ENCODE data around the gene BCKDK. TPM values are rescaled to one million over a fixed set of nuclear protein-coding genes. Genes with fewer than 3 reads are reported as not detected.
"Not testable (repeated sequence)": the region's sequence is repeated elsewhere in the genome, so short reads cannot be mapped to it uniquely, and the experiment has no call there.

BCKDK gene
- polyA plus RNA-seq, 10 donors: 19.7 to 29.9 (median 25.3) TPM

DNA sequence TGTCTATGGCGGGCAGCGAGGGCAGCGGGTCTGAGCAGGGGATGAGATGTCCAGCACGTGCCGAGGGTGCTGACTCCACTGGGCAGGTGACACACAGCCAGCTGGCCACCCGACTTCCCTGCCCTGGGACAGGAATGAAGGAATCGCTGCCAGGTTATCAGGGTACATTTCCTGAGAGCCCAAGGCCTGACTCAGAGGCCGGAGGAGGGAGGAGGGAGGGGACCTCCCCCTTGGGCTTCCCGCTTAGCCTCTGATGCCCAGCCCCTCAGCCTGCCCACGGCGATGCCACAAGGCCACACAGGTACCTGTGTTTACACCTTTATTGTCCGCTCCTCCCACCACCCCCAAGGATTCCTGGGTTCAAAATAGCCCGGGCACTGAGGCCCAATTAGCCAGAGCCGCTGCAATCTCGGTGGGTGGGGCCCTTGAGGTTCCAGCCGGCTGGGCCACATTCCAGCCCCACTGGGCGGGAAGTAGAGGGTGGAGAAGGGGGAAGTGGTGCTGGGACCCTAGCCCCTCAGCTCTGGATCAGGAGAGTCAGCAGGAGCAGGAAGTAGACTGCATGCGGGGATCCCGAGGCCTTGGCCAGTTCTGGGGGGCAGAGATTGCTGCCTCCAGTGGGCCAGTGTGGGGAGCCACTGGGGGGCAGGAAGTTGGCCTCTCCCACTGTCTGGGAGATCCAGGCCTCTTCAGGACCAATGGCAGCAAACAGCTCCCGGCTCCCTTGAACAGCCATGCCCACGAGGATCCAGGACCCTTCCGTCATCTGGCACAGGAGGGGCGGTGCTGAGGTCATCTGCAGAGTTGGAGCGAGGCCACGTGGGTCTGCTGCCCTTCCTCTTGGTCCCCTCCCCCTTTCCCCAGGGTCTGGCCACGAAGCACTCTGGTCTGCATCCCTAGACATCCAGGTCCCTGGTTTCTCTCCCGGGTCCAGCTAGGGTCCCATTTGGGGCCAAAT lies 30.7 kb downstream of the BCKDK start:
- no peak for DNase-seq

DNA sequence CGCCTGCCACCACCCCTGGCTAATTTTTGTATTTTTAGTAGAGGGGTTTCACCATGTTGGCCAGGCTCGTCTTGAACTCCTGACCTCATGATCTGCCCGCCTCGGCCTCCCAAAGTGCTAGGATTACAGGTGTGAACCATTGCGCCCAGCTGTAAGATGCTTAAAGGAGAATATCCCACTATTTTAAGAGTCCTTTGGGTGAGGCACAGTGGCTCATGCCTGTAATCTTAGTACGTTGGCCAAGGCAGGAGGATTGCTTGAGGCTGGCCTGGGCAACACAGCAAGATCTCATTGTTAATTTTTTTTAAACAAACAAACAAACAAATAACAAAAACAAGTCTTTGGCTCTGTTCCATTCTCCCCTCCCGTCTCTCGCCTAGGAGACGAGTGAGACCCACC lies 32.9 kb downstream of the BCKDK start:
- not testable (repeated sequence) for DNase-seq

DNA sequence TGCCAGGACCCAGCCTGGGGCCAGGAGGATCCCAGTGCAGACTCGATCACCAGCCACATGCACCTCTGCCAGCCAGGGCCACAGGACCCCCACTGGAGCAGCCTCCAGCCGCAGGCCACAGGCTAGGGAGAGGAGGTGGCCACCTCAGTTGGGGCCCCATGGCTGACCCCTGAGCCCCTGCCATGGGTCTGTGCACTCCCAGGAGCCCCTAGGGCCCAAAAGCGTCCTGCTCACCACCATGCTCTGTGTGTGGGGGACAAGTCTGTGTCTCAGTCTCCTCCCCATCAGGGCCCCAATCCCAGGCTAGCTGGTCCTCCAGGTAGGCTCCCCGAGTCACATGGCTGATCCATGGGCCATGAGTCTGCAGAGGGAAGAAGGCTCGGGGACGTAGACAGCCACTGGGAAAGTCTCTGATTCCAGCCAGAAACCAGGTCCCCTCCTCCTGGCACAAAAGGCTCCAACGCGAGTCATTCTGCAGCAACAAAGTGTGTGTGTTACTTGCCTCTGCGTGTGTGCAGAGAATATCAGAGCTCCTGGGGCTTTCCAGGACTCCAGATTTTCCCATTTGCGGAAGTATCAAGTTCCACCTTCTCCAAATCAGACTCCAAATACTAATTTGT lies 33.4 kb downstream of the BCKDK start:
- no peak for DNase-seq

DNA sequence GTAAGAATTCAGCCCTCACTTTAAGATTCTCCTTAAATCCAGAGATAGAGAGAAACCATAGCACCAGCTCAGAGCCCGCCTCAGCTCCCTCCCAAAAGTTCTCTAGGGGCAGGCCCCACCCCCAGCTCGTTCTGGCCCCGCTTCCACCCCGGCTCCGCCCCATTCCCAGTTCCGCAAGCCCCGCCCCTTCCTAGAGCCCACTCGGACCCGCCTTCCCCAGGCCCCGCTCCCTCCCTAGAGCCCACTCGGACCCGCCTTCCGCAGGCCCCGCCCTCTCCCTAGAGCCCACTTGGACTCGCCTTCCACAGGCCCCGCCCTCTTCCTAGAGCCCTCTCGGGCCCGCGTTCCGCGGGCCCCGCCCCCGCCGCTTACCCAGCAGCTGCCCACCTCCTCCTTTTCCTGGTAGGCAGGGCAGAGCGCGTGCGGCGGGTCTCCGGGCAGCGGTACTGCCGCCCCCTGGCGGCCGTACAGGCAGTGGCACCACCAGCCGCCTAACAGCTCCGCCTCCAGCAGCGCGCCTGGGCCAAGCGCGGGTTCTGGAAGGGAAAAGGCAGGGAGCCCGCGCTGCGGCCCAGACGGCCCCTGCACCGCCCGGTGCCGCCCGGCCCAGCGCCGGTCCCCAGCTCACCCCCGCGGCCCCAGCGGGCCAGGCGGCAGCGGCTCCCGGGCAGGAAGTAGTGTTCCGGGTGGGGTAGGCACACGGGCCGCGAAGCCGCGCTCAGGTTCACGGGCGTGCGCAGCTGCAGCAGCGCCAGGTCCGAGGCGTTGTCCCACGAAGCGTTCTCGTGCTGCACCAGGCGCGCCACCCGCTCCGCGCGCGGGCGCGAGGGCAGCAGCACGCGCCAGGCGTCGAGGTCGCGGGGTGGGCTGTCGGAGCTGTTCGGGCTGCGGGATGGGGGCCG lies 34.2 kb downstream of the BCKDK start:
- peak; percentile 98 to 99 (median 99) for DNase-seq

GRCh38 chr16:31143011-31143693 lies 35.0 kb downstream of the BCKDK start:
- DNase-seq: no peak

DNA sequence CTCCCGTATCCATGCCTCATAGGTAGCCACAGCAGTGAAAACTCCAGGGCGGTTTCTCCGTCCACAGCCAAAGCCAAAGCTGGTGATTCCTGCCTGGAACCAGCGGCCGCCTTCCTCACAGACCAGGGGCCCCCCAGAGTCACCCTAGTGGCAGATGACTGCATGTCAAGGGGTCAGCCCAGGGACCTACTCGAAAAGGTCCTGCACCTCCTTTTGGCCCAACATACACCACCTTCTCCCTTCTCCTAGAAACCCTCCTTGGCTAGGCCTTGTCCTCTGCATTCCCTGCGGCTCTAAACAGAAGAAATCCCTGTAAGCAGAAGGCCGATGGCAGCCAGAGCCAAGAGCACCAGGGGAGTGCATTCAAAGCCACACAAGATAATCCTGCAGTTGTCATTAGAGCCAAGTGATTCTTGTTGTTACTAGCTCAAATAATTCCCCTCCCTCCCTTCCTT lies 35.5 kb downstream of the BCKDK start:
- no peak for DNase-seq

GRCh38 chr16:31144418-31144817 lies 36.2 kb downstream of the BCKDK start:
- not testable (repeated sequence) for DNase-seq

DNA sequence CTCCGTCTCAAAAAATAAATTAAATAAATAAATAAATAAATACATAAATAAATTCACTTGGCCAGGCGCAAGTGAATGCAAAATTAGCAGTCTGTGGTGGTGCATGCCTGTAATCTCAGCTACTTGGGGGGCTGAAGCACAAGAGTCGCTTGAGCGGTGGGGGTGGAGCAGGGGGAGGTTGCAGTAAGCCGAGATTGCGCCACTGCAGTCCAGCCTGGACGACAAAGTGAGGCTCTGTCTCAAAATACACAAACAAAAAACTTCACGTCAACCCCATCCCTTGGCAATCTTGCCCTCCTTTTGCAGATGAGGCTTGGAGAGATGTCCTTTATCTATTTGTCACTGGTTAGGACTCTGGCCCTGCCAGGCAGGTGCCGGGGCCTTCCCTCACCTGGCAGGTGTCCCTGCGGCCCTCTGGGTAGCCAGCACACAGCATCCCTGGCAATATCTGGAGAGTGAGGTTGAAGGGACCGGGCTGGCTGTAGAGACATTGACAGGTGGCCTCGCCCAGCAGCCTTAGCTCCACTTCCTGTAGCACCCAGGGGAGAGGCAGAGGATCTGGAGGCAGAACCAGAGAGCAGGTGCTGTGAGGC lies 37.3 kb downstream of the BCKDK start:
- DNase-seq: no peak

DNA sequence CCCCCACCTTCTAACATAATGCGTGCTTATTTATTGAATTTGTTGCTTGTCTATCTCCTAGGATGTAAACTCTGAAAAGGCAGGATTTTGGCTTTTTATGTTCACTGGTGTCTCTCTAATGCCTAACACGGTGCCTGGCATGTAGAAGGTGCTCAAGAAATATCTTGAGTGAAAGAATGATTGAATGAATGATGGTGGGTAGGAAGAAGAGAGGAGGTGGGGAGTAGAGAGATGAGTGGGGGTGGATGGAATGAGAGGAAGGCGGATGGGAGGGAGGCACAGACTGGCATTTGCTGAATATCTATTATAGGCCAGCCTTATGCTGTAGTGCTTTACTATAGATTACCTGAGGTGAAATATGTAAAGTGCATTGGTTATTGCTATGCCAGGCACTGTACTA lies 39.4 kb downstream of the BCKDK start:
- no peak for DNase-seq

DNA sequence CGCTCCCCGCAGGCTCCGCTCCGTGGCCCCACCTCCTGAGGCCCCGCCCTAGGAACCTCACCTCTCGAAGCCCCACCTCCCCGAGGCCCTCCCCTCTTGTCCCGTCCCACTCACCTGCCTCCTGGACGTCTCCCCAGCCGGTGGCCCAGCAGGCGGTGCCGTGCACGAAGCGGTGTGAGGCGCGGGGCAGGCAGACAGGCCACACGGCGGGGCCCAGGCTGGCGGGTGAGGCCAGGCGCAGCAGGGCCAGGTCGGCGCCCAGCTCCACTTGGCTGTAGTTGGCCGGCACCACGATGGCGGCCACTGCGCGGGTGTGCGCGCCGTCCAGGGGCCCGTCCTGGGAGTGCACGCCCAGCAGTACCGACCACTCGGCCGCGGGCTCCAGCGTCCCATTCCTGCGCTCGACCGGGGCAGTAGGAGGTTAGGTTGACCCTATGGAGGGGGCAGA lies 40.1 kb downstream of the BCKDK start:
- no peak for DNase-seq

DNA sequence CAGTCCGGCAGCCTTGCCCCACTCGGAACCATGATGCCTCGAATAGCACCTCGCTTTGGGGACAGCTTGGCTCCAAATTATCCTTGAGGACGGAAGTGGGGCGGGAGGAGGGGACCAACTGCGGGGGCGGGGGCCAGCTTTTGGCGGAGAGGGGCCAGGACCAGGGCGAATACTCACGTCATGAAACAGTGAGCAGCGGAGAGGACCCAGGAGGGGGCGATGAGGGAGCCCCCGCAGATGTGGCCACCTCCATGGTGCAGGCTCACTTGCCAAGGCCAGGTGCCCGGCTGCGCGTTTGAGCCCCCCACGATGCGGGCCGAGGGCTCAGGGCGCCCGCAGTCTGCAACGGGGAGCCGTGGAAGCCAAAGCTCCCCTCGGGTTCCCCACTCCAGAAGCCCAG lies 40.7 kb downstream of the BCKDK start:
- no peak for DNase-seq

DNA sequence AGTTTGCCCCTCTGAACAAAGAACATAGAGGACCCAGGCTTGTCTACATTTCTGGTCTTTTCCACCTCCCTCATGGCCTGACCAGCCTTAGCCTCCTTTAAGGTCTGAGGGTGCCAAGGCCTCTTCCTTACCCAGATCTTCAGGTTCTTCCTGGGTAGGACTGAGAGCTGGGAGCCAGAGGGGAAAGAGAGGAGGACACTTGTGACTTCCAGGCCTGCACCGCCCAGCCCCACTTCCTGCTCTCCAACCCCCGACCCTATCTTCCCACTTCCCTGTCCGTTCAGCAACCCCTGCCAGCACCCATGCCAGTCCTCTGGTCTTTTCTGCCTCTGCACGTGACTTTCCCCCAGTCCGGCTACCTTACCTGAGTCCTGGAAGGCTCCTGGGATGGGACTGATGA lies 41.1 kb downstream of the BCKDK start:
- DNase-seq: no peak

DNA sequence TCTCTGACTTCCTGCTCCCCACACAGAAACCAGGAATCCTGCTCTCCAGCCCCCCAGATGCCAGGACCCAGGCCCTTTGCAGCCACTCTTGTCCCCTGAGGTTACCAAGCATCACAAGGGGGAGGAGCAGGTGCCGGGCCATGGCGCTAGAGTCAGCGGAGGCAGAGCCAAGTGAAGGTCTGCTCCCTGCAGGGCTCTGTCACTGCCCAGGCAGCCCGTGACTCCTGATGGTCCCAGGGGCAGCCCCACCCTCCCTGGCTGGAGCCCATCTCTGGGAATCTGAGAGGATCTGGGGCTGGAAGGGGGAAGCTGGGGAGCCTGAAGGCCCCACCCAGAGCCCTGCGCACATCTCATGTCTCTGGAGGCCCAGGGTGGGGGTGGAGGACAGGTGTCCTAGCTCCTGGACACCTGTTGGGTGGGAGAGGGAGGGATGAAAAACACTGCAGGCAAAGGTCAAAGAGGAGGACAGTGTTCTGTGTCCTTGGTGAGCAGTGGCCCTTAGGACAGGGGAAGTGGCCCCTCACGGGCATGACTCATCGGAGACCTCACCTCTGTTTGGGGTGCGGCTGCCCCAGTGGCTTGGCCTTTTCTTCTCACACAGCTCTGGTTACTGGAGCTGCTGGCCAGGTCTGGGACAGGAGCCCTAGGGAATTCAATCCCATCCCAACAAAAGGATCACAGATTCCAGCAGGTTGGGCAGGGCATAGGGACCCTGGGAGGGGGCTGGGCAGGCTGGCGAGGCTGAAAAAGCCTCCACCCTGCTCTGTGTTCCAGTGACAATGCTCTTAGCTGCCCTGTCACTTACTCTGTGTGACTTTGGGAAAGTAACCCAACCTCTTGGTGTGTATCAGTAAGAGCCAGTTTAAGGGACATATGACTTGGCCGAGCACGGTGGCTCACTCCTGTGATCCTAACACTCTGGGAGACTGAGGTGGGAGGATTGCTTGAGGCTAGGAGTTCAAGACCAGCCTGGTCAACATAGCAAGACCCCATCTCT lies 42.0 kb downstream of the BCKDK start, which contains the start of gene PRSS36:
TSS of gene PRSS36 (minus strand) at position 173 of the 997 bp plus-strand sequence. CDS start at position 142, 31 bp downstream.
- DNase-seq: no peak

DNA sequence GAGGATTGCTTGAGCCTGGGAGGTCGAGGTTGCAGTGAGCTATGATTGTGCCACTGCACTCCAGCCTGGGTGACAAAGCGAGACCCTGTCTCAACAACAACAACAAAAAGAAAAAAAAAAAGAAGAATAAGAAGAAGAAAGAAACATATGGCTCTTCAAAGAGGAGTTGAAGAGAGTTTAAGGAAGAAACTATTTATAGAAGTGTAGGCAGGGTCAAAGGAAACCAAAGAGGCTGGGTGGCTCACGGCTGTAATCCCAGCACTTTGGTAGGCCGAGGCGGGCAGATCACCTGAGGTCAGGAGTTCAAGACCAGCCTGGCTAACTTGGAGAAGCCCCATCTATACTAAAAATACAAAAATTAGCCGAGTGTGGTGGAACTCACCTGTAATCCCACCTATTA lies 42.8 kb downstream of the BCKDK start:
- DNase-seq: not testable (repeated sequence)

- DNase-seq: no peak
These were observed 49.0 kb downstream of the BCKDK start for GRCh38 chr16:31157136-31157535.

Measured in muscle of back (tissue), 11 donors.